ENCODE results near the gene CLIP1.
"Not testable (repeated sequence)": the region's sequence is repeated elsewhere in the genome, so short reads cannot be mapped to it uniquely, and the experiment has no call there.

The CLIP1 gene

DNA sequence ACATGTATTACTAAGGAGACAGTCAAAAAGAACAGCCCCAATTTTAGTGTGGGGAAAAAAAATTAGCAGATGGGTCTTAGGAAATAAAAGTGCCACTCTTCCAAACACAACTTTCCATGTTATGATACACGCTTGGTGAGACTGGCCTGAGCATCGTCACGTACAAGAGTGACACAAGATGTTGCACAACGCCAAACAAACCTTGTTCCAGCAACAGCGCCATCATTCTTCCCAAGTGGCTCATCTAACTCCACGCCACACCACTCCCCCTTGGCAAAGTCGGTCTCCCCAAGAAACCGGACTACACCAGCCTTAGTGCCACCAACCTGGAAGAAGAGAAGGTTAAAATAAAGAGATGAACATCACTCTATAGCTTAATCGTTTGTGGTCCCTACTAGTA lies 58.7 kb downstream of the CLIP1 start:
- TF ChIP-seq, protein P1, sequence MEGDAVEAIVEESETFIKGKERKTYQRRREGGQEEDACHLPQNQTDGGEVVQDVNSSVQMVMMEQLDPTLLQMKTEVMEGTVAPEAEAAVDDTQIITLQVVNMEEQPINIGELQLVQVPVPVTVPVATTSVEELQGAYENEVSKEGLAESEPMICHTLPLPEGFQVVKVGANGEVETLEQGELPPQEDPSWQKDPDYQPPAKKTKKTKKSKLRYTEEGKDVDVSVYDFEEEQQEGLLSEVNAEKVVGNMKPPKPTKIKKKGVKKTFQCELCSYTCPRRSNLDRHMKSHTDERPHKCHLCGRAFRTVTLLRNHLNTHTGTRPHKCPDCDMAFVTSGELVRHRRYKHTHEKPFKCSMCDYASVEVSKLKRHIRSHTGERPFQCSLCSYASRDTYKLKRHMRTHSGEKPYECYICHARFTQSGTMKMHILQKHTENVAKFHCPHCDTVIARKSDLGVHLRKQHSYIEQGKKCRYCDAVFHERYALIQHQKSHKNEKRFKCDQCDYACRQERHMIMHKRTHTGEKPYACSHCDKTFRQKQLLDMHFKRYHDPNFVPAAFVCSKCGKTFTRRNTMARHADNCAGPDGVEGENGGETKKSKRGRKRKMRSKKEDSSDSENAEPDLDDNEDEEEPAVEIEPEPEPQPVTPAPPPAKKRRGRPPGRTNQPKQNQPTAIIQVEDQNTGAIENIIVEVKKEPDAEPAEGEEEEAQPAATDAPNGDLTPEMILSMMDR (IDR thresholded peaks at IDR 0.05; ENCODE audit: borderline replicate concordance, insufficient read depth, low read depth, low read length), result no peak
- H3K4me3 ChIP-seq (ENCODE audit: low read depth, low read length), result no peak overlapping the region

- H3K4me3 ChIP-seq (ENCODE audit: low read depth, low read length), result no peak overlapping the region
- TF ChIP-seq, protein P1 (IDR thresholded peaks at IDR 0.05; ENCODE audit: borderline replicate concordance, insufficient read depth, low read depth, low read length), result no peak
These were observed 59.7 kb downstream of the CLIP1 start for GRCh38 chr12:122362755-122363154.

GRCh38 chr12:122358403-122358802 lies 64.1 kb downstream of the CLIP1 start:
- H3K4me3 ChIP-seq (ENCODE audit: low read depth, low read length), result not testable (repeated sequence)

DNA sequence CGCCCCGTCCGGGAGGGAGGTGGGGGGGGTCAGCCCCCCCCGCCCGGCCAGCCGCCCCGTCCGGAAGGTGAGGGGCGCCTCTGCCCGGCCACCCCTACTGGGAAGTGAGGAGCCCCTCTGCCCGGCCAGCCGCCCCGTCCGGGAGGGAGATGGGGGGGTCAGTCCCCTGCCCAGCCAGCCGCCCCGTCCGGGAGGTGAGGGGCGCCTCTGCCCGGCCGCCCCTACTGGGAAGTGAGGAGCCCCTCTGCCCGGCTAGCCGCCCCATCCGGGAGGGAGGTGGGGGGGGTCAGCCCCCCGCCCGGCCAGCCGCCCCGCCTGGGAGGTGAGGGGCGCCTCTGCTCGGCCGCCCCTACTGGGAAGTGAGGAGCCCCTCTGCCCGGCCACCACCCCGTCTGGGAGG lies 64.9 kb downstream of the CLIP1 start:
- H3K4me3 ChIP-seq (ENCODE audit: low read depth, low read length), result not testable (repeated sequence)

GRCh38 chr12:122356991-122357390 lies 65.5 kb downstream of the CLIP1 start:
- H3K4me3 ChIP-seq (ENCODE audit: low read depth, low read length), result not testable (repeated sequence)

DNA sequence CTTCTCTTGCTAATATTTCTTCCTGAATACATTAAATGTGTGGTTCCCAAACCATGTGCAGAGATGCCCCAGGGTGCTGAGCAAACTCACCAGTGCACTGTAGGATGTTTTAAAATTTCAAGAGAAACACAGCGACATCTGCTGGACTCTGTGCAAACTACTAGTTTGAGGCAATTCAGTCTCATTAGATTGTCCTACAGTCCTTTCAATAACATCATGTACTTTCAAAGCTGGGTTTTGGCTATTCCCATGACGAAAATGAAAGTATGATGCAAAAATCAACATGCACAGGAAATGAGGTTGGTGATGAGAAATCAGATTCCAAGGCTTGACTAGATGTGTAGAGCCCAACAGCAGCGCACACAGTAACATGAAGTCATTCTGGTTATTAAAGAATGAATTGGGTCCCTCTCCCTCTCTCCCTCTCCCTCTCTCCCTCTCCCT lies 66.3 kb downstream of the CLIP1 start:
- TF ChIP-seq, protein P1 (IDR thresholded peaks at IDR 0.05; ENCODE audit: borderline replicate concordance, insufficient read depth, low read depth, low read length), result peak; percentile 68
- H3K4me3 ChIP-seq (ENCODE audit: low read depth, low read length), result no peak overlapping the region

DNA sequence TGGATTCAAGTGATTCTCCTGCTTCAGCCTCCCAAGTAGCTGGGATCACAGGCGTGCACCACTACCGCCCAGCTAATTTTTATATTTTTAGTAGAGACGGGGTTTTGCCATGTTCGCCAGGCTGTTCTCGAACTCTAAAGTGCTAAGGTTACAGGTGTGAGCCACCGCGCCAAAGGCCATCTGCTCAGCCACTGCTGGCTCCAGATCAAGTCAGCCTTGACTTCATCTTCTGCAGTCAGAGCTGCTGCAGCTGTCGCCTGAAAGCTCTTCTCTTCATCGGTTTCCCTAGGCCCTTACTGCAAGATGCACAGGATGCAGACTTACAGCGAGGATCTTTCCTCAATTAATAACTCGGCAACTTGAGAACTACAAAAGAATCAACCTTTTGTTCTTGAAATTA lies 66.8 kb downstream of the CLIP1 start:
- no peak overlapping the region for H3K4me3 ChIP-seq (ENCODE audit: low read depth, low read length)
- TF ChIP-seq, protein P1 (IDR thresholded peaks at IDR 0.05; ENCODE audit: borderline replicate concordance, insufficient read depth, low read depth, low read length), result no peak

DNA sequence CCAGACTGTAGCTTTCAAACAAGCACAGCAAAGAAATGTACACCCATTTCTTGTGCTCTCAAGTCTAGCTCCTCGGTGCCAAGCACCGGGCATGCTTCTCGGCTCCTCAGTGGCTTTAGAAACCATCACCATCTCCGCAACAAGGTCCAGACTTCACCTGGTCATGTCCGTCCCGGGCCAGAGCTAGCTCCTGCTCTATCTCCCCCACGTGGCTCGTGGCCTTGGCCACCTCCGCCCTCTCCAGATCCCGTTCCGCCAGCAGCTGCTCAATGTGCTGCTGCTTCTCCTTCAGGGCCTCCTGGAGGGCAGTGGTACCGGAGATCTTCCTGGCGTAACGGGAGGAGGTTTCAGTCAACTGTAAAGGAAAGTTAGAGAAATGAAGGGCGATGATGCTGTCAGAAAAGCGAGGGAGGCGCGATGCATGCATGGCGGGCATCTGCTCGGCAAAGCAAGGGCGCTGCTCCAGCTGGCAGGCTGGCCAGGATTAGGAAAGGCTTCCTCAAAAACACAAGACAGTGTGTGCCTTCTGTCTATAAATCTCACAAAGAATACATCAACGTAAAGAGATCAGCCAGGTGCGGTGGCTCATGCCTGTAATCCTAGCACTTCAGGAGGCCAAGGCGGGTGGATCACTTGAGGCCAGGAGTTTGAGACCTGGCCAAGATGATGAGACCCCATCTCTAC lies 67.4 kb downstream of the CLIP1 start:
- H3K4me3 ChIP-seq (ENCODE audit: low read depth, low read length), result no peak overlapping the region
- TF ChIP-seq, protein P1 (IDR thresholded peaks at IDR 0.05; ENCODE audit: borderline replicate concordance, insufficient read depth, low read depth, low read length), result no peak

DNA sequence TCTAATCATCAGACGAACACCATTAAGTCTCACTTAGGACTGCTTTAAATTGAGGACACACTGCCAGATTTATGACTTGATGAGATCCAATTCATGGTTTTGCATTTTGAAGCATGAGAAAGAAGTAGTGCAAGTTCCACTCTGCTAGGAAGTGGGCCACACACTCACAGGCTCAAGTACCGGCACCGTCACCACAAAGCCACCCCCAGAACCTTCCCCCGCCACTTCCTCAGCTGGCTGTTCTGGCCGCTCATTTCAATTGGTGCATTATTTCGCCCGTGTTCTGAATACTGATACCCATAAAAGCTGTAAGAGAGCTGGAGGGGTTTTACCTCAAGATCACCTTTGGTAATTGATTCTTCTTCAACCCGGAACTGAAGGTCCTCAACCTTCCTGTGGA lies 70.1 kb downstream of the CLIP1 start:
- TF ChIP-seq, protein P1 (IDR thresholded peaks at IDR 0.05; ENCODE audit: borderline replicate concordance, insufficient read depth, low read depth, low read length), result no peak
- no peak overlapping the region for H3K4me3 ChIP-seq (ENCODE audit: low read depth, low read length)

All from GM12875 (cell line).